ENCODE data around the gene PALM2AKAP2.

Gene PALM2AKAP2

DNA sequence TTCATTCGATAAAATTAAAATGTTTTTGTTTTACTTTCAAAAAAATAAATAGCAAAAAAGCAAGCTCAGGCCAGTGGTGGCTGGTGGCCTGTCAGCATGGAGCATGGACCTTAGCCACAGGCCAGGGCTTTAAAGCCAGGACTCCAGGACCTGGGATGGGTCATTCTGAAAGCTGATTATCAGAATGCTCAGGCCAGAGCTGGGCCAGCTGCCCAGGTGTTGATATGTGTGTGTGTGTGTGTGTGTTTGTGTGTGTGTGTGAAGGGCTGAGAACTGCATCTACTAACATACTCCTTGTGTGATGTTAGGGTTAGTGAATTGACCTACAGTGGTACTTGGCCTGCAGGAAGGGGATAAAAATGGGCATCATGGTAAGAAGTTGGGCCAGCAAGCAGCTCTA, 21.5 kb downstream of the PALM2AKAP2 start:
- no peaks in the 10 kb centered on the region for H3K27me3 ChIP-seq (ENCODE audit: insufficient read depth, insufficient read length)
- no peak for DNase-seq (ENCODE audit: low read depth, low spot score)
- H3K36me3 ChIP-seq (ENCODE audit: insufficient read depth, insufficient read length, low read length): peaks cover 9% of the 10 kb centered on the region
- TF ChIP-seq SUZ12 (IDR thresholded peaks at IDR 0.05; ENCODE audit: extremely low read depth, insufficient read depth, insufficient read length) (no peak), YY1 (IDR thresholded peaks at IDR 0.05; ENCODE audit: insufficient read depth, insufficient read length) (no peak), ZNF274 (IDR thresholded peaks at IDR 0.05; ENCODE audit: low read depth, low read length) (no peak)
- no peak overlapping the region for H3K4me3 ChIP-seq (ENCODE audit: insufficient read length, low read depth)
- H3K9ac ChIP-seq (ENCODE audit: insufficient read length, low read depth): no peak overlapping the region
- H3K9me3 ChIP-seq (ENCODE audit: insufficient read depth, low read length): no peaks in the 10 kb centered on the region
- no peaks in the 10 kb centered on the region for H3K4me1 ChIP-seq (ENCODE audit: insufficient read depth, insufficient read length)

DNA sequence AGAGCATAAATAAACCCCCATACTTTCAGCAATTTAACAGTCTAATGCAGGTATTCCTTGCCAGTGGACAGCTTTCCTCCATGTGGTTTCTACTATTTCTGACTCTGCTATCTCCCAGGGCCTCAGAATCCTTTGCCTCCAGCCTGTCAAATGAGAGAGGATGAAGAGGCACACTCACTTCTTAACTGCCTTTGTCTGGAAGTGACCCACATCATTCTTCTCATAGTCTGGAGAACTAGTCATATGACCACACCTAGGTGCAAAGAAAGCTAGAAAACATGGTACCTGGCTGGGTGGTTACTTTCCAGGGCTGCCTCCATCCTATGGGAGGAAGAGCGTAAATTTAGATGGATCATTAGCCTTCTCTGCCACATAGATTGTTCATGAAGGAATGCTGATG, 22.5 kb downstream of the PALM2AKAP2 start:
- DNase-seq (ENCODE audit: low read depth, low spot score): no peak
- H3K4me1 ChIP-seq (ENCODE audit: insufficient read depth, insufficient read length): no peaks in the 10 kb centered on the region
- H3K9ac ChIP-seq (ENCODE audit: insufficient read length, low read depth): no peak overlapping the region
- H3K27me3 ChIP-seq (ENCODE audit: insufficient read depth, insufficient read length): no peaks in the 10 kb centered on the region
- TF ChIP-seq SUZ12 (IDR thresholded peaks at IDR 0.05; ENCODE audit: extremely low read depth, insufficient read depth, insufficient read length) (no peak), ZNF274 (IDR thresholded peaks at IDR 0.05; ENCODE audit: low read depth, low read length) (no peak), YY1 (IDR thresholded peaks at IDR 0.05; ENCODE audit: insufficient read depth, insufficient read length) (no peak)
- H3K4me3 ChIP-seq (ENCODE audit: insufficient read length, low read depth): no peak overlapping the region
- no peaks in the 10 kb centered on the region for H3K9me3 ChIP-seq (ENCODE audit: insufficient read depth, low read length)
- peaks cover 9% of the 10 kb centered on the region for H3K36me3 ChIP-seq (ENCODE audit: insufficient read depth, insufficient read length, low read length)

DNA sequence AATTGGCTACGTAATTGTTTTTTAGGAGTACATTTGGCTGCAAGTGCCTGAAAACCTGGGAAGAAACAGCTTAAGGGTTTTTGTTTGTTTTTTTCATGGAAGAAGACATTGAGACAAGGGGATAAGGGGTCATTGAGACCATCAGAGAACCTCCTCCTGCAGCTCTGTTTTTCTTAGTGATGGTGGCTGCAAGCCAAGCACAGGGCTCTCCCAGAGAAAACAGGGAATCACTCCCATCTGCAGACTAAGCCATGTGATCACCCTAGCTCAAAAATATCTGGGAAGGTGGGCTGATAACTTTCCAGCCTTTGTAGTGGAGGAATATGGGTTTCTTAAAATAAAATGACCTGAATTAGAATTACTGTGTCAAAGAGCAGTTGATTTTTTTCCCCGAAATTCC, 25.1 kb downstream of the PALM2AKAP2 start:
- H3K4me1 ChIP-seq (ENCODE audit: insufficient read depth, insufficient read length): no peaks in the 10 kb centered on the region

DNA sequence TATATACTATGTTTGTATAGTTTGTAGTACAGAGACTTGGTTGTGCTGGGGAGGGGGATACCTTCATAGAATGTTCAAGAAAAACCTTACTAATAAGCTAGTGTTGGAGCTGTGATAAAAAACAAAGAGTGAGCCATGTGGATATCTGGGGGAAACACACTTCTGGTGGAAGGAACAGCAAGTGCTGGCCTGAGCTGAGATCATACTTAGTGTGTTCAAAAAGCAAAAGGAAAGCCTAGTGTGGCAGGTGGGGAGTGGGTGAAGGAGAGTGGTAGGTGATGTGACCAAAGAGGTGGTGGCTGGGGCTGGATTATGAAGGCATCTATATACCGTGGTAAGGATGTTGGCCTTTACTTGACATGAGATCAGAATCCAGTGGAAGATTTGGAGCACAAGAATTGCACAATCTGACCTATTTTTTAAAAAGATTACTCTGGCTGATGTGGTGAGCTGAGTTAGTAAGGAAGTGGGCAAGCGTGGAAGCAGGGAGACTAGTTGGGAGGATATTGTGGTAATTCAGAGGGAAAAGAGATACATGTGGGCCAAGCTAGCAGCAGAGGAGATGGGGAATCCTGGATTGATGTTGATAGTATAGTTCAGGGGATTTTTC, 26.6 kb downstream of the PALM2AKAP2 start:
- H3K4me1 ChIP-seq (ENCODE audit: insufficient read depth, insufficient read length): no peaks in the 10 kb centered on the region
- peaks cover 5% of the 10 kb centered on the region for H3K36me3 ChIP-seq (ENCODE audit: insufficient read depth, insufficient read length, low read length)
- H3K9me3 ChIP-seq (ENCODE audit: insufficient read depth, low read length): no peaks in the 10 kb centered on the region
- no peak for TF ChIP-seq SUZ12 (IDR thresholded peaks at IDR 0.05; ENCODE audit: extremely low read depth, insufficient read depth, insufficient read length)
- no peak for TF ChIP-seq ZNF274 (IDR thresholded peaks at IDR 0.05; ENCODE audit: low read depth, low read length)
- no peak for TF ChIP-seq YY1 (IDR thresholded peaks at IDR 0.05; ENCODE audit: insufficient read depth, insufficient read length)
- no peak overlapping the region for H3K4me3 ChIP-seq (ENCODE audit: insufficient read length, low read depth)
- no peak overlapping the region for H3K9ac ChIP-seq (ENCODE audit: insufficient read length, low read depth)
- no peak for DNase-seq (ENCODE audit: low read depth, low spot score)
- H3K27me3 ChIP-seq (ENCODE audit: insufficient read depth, insufficient read length): no peaks in the 10 kb centered on the region

More for the DNA sequence above, 25.1 kb downstream of the PALM2AKAP2 start:
- DNase-seq (ENCODE audit: low read depth, low spot score): no peak
- Histone ChIP-seq H3K36me3 (ENCODE audit: insufficient read depth, insufficient read length, low read length) (peaks cover 5% of the 10 kb centered on the region), H3K9ac (ENCODE audit: insufficient read length, low read depth) (no peak overlapping the region), H3K4me3 (ENCODE audit: insufficient read length, low read depth) (no peak overlapping the region), H3K9me3 (ENCODE audit: insufficient read depth, low read length) (no peaks in the 10 kb centered on the region), H3K27me3 (ENCODE audit: insufficient read depth, insufficient read length) (no peaks in the 10 kb centered on the region)
- no peak for TF ChIP-seq ZNF274 (IDR thresholded peaks at IDR 0.05; ENCODE audit: low read depth, low read length)
- TF ChIP-seq SUZ12 (IDR thresholded peaks at IDR 0.05; ENCODE audit: extremely low read depth, insufficient read depth, insufficient read length): no peak
- TF ChIP-seq YY1 (IDR thresholded peaks at IDR 0.05; ENCODE audit: insufficient read depth, insufficient read length): no peak

DNA sequence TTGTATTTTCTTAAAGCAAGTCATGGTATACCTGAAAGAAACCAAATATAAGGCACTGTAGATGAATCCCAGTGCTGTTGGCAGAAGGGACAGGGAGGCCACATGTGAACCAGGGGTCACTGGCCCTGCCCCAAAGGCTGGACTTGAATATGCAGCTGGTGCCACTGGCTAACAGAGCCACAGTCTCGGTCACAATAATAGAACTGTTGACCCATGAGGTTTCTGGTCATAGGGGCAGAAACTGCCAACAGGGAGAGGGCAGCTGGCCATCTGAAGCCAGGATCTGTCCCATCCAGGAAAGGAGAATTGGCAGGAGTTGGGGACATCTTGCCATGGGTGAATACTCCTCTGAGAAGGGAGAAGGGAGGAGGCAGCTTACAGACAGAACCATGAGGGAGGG, 31.9 kb downstream of the PALM2AKAP2 start:
- Histone ChIP-seq H3K27me3 (ENCODE audit: insufficient read depth, insufficient read length) (no peaks in the 10 kb centered on the region), H3K9ac (ENCODE audit: insufficient read length, low read depth) (no peak overlapping the region), H3K36me3 (ENCODE audit: insufficient read depth, insufficient read length, low read length) (peaks cover 15% of the 10 kb centered on the region), H3K4me1 (ENCODE audit: insufficient read depth, insufficient read length) (no peaks in the 10 kb centered on the region), H3K4me3 (ENCODE audit: insufficient read length, low read depth) (no peak overlapping the region), H3K9me3 (ENCODE audit: insufficient read depth, low read length) (no peaks in the 10 kb centered on the region; the same call in 1 of the 2 replicates)
- DNase-seq (ENCODE audit: low read depth, low spot score): no peak
- no peak for TF ChIP-seq ZNF274 (IDR thresholded peaks at IDR 0.05; ENCODE audit: low read depth, low read length)
- no peak for TF ChIP-seq SUZ12 (IDR thresholded peaks at IDR 0.05; ENCODE audit: extremely low read depth, insufficient read depth, insufficient read length)
- TF ChIP-seq YY1 (IDR thresholded peaks at IDR 0.05; ENCODE audit: insufficient read depth, insufficient read length): no peak

DNA sequence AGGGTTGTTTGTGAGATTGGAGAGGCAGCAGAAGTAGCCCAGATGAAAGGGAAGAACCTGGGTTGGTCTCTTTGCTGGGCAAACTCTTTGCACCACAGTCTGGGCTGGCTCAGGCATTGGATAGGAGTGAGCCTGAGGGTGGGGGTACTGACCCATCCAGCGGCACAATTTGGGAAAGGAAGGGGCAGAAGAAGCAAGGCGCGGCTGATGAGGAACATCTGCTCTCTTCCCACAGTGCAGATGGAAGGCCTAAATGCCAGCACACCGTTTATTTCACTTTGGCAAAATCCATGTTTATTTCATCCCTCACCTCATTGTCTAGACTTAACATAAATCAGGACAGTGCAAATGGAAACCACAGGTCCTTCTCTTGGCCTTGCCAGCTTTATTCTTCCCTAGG, 32.3 kb downstream of the PALM2AKAP2 start:
- no peak overlapping the region for H3K9ac ChIP-seq (ENCODE audit: insufficient read length, low read depth)
- H3K4me1 ChIP-seq (ENCODE audit: insufficient read depth, insufficient read length): no peaks in the 10 kb centered on the region
- TF ChIP-seq ZNF274 (IDR thresholded peaks at IDR 0.05; ENCODE audit: low read depth, low read length) (no peak), SUZ12 (IDR thresholded peaks at IDR 0.05; ENCODE audit: extremely low read depth, insufficient read depth, insufficient read length) (no peak), YY1 (IDR thresholded peaks at IDR 0.05; ENCODE audit: insufficient read depth, insufficient read length) (no peak)
- DNase-seq (ENCODE audit: low read depth, low spot score): no peak
- H3K9me3 ChIP-seq (ENCODE audit: insufficient read depth, low read length): no peaks in the 10 kb centered on the region; the same call in 1 of the 2 replicates
- H3K36me3 ChIP-seq (ENCODE audit: insufficient read depth, insufficient read length, low read length): peaks cover 15% of the 10 kb centered on the region
- H3K27me3 ChIP-seq (ENCODE audit: insufficient read depth, insufficient read length): no peaks in the 10 kb centered on the region
- no peak overlapping the region for H3K4me3 ChIP-seq (ENCODE audit: insufficient read length, low read depth)

DNA sequence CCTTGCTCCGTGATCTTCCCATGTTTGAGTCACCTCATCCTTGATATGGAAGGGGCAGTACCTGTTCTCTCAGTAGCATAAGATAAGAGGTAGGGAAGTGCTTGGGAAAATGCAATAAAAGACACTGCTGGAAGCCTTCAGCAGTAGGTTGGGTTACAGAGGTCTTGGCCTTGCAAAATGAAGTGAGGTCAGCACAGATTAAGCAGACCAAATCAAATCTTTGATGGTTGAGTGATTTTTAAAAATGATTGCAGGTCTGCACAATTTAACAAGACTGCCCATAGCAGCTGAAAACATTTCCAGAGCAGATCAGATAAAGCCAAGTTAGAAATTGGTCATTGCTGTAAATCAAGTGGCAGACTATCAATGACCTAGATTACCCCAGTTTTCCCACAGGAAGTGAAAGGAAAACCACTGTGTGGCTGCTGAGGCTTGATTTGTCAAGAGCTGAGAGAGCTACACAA, 32.9 kb downstream of the PALM2AKAP2 start:
- H3K4me1 ChIP-seq (ENCODE audit: insufficient read depth, insufficient read length): no peaks in the 10 kb centered on the region
- H3K9me3 ChIP-seq (ENCODE audit: insufficient read depth, low read length): no peaks in the 10 kb centered on the region; the same call in 1 of the 2 replicates
- no peak for DNase-seq (ENCODE audit: low read depth, low spot score)
- H3K27me3 ChIP-seq (ENCODE audit: insufficient read depth, insufficient read length): no peaks in the 10 kb centered on the region
- H3K36me3 ChIP-seq (ENCODE audit: insufficient read depth, insufficient read length, low read length): peaks cover 15% of the 10 kb centered on the region
- H3K9ac ChIP-seq (ENCODE audit: insufficient read length, low read depth): no peak overlapping the region
- H3K4me3 ChIP-seq (ENCODE audit: insufficient read length, low read depth): no peak overlapping the region
- TF ChIP-seq ZNF274 (IDR thresholded peaks at IDR 0.05; ENCODE audit: low read depth, low read length) (no peak), YY1 (IDR thresholded peaks at IDR 0.05; ENCODE audit: insufficient read depth, insufficient read length) (no peak), SUZ12 (IDR thresholded peaks at IDR 0.05; ENCODE audit: extremely low read depth, insufficient read depth, insufficient read length) (no peak)

Measured in NT2/D1 (cell line).